Gastrocnemius medialis (tissue), 4 donors: Measurements from ENCODE around the gene KIF7.

Source experiments
- CTCF ChIP-seq, 5 experiments: fragments of 450-650 bp in 3 of 5; fragments of 200-600 bp in 2 of 5; sonication (generic) in 2 of 5; IDR thresholded peaks in 4 of 5; conservative IDR thresholded peaks in 1 of 5; 1 replicate in 4 of 5; 2 replicates in 1 of 5; pipeline ENCODE4 v1.5.1; 2016 to 2019; ENCODE audit warnings: antibody characterized with exemption in 5 of 5, mild to moderate bottlenecking in 3 of 5, moderate library complexity in 3 of 5
- POLR2A ChIP-seq, 2 donors: fragments of 450-650 bp; IDR thresholded peaks; one replicate each; pipeline ENCODE4 v1.6.1; 2017; ENCODE audit warnings: antibody characterized with exemption in 2 of 2, mild to moderate bottlenecking in 2 of 2, moderate library complexity in 2 of 2

GRCh38 chr15:89587955-89588354 is 67.3 kb downstream of the KIF7 start:
- TF ChIP-seq CTCF (IDR thresholded peaks at IDR 0.05 in 4 of 5, conservative IDR thresholded peaks at IDR 0.05 in 1 of 5) (no peak), POLR2A (IDR thresholded peaks at IDR 0.05) (no peak)
